ENCODE measurements around the gene TRPT1. TPM values are rescaled to one million over a fixed set of nuclear protein-coding genes. Genes with fewer than 3 reads are reported as not detected.

The TRPT1 gene
- total and polyA plus RNA-seq, 9 of the 15 experiments (the other 6 are each of a cell fraction or from before 2014, with no cell fraction given), result 4.6 to 41.7 (median 23.1) TPM

- TF ChIP-seq RBM22 (IDR thresholded peaks at IDR 0.05; ENCODE audit: low read depth, low read length, poor library complexity, severe bottlenecking) (no peak), CBX1 (IDR thresholded peaks at IDR 0.05; ENCODE audit: low read depth) (no peak), LARP7 (IDR thresholded peaks at IDR 0.05) (no peak), ATF3 (IDR thresholded peaks at IDR 0.05) (0 out of 2 replicates have a peak, but pooled peaks have one; percentile 23), ATF3 (CRISPR knock-in tag; conservative IDR thresholded peaks at IDR 0.05) (no peak), SP2 (IDR thresholded peaks at IDR 0.05; ENCODE audit: extremely low read depth, low read depth, low read length, poor library complexity, severe bottlenecking) (no peak), KAT2B (IDR thresholded peaks at IDR 0.05; ENCODE audit: low read depth, low read length) (no peak), REST (IDR thresholded peaks at IDR 0.05; ENCODE audit: borderline replicate concordance) (no peak), REST (CRISPR knock-in tag; IDR thresholded peaks at IDR 0.05; ENCODE audit: low read depth) (no peak), ZNF146 (CRISPR knock-in tag; IDR thresholded peaks at IDR 0.05; ENCODE audit: unreplicated experiment) (no peak), RBFOX2 (IDR thresholded peaks at IDR 0.05; ENCODE audit: low read depth, low read length) (0 out of 2 replicates have a peak, but pooled peaks have one; percentile 26), POLR2G (IDR thresholded peaks at IDR 0.05; ENCODE audit: low read depth, low read length) (peak; percentile 54), ZBTB1 (CRISPR knock-in tag; IDR thresholded peaks at IDR 0.05; ENCODE audit: borderline replicate concordance, low read depth) (no peak)
Observed at GRCh38 chr11:64232182-64232966, 6.4 kb upstream of the TRPT1 start (continued).
